ENCODE data around the gene PA2G4.

- TF ChIP-seq CTCF (IDR thresholded peaks at IDR 0.05; ENCODE audit: low read depth, low read length) (no peak), EZH2phosphoT487 (IDR thresholded peaks at IDR 0.05; ENCODE audit: low read depth) (no peak)
Observed at GRCh38 chr12:56116267-56117081, 12.1 kb downstream of the PA2G4 start, which contains the start of gene RPL41.

Measured in OCI-LY3 (cell line).